GM20431 (cell line): ENCODE results near the gene DENND6B.

ENCODE experiments used
- in situ Hi-C: fragments of 300-500 bp; cut with MseI, MboI; formaldehyde crosslinking; loops from one replicate; pipeline ENCODE4 v1.15.0; 2020; ENCODE audit warnings: low sequenced_read_pairs; ENCODE audit not compliant: unreplicated experiment

Gene DENND6B

GRCh38 chr22:50305923-50306566 lies 20.8 kb downstream of the DENND6B start:
- in situ Hi-C loops: no loop called here

GRCh38 chr22:50305393-50305922 lies 21.4 kb downstream of the DENND6B start:
- in situ Hi-C loops: no loop called here

- in situ Hi-C loops: no loop called here
Observed at GRCh38 chr22:50304528-50305392, 22.1 kb downstream of the DENND6B start.

GRCh38 chr22:50303848-50304527 lies 22.8 kb downstream of the DENND6B start:
- in situ Hi-C loops: no loop called here

- in situ Hi-C loops: no loop called here
Observed at GRCh38 chr22:50303515-50303847, 23.3 kb downstream of the DENND6B start.

- in situ Hi-C loops: no loop called here
Observed at GRCh38 chr22:50302564-50302963, 24.2 kb downstream of the DENND6B start.

GRCh38 chr22:50302041-50302541 lies 24.7 kb downstream of the DENND6B start:
- in situ Hi-C loops: no loop called here

GRCh38 chr22:50301581-50301991 lies 25.2 kb downstream of the DENND6B start:
- in situ Hi-C loops: no loop called here

GRCh38 chr22:50300620-50301257 lies 26.1 kb downstream of the DENND6B start:
- in situ Hi-C loops: no loop called here

- in situ Hi-C loops: no loop called here
Observed at GRCh38 chr22:50299785-50300619, 26.8 kb downstream of the DENND6B start.

- in situ Hi-C loops: no loop called here
Observed at GRCh38 chr22:50298937-50299784, 27.7 kb downstream of the DENND6B start.

GRCh38 chr22:50298266-50298637 lies 28.6 kb downstream of the DENND6B start:
- in situ Hi-C loops: no loop called here

- in situ Hi-C loops: no loop called here
Observed at GRCh38 chr22:50297510-50298265, 29.1 kb downstream of the DENND6B start.

- in situ Hi-C loops: no loop called here
Observed at GRCh38 chr22:50296658-50297490, 29.9 kb downstream of the DENND6B start.

GRCh38 chr22:50294319-50294656 lies 32.5 kb downstream of the DENND6B start:
- in situ Hi-C loops: no loop called here

- in situ Hi-C loops: no loop called here
Observed at GRCh38 chr22:50293441-50294318, 33.1 kb downstream of the DENND6B start.
